ENCODE results near the gene CNGB1.
"Not testable (repeated sequence)": the region's sequence is repeated elsewhere in the genome, so short reads cannot be mapped to it uniquely, and the experiment has no call there.

Gene CNGB1

DNA sequence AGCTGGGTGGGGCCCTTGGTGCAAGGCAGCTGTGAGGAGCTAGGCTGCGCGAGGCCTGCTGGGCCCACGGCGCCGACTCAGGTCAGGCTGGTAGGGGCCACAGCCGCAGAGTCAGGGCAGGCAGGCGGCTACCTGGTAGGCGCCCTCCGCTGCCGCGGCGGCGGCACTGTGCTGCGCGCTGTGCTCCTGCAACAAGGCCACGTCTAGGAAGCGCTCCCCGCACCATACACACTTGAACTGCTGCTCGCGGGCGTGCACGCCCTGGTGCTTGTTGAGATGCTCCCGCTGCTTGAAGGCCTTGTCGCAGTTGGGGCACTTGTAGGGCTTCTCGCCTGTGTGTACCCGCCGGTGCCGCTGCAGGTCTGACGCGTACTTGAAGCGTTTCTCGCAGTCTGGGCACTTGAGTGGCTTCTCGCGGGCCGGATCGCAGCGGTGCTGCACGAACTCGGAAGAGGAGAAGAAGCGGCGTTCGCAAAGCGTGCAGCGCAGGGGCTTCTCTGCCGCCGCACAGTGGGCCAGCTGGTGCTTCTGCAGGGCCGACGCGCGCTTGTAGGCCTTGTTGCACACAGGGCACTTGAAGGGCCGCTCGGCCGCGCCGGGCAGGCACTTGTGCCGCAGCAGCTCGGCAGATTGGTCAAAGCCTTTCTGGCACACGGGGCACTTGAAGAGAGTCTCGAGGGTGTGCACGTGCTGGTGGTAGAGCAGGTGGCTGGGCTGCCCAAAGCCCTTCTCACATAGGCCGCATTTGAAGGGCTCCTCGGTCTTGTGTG lies 25.7 kb upstream of the CNGB1 start:
- no peak for DNase-seq

DNA sequence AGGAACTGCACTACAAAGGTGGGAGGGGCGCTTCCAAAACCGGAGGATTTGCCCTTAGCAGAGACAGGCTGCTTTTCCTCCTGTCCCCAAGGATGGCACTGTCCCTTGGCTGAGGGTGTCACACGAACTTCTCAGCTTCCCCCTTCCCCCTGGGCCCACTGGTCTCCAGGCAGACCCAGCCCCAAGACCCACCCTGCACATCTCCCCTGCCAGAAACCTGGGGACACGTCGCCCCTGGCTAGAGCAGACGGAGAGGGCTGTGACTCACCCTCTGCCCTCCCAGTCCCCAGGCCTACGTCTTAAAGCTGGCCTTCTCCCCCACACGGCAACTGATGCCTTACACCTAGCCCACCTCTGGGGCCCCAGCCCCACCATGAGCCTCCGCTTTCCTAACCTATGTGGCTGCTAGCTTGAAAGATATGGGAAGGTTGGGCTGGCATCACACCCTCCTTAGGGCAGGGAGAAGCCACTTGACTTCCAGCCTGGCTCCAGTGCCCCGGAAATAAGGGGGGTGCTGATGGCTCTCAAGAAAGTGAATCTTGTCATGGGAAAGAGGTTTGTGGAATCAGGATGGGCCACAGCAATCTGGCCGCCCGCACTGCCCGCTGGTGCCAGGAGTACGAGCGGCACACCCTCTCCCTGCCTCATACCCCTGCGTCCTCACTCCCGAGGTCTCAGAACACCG lies 24.9 kb upstream of the CNGB1 start:
- no peak for DNase-seq

DNA sequence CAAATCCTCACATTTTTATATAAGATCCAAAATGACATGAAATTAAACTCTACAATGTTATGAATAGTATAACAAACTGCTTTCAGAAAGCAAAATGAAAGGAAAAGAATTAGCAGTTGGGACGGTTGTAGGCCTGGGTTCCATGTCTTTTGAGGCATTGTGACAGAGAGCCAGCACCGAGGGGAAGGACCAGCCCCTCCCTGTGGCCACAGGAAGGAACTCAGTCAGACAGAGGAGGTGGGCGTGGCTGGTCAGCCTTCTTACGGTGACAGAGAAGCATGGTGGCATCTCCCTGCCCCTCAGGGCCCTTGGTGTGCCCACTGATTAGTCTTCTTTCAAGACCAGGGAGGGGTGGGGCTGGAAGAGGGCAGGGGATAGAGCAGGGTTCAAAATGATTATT lies 23.9 kb upstream of the CNGB1 start:
- peak; percentile 38 for DNase-seq

DNA sequence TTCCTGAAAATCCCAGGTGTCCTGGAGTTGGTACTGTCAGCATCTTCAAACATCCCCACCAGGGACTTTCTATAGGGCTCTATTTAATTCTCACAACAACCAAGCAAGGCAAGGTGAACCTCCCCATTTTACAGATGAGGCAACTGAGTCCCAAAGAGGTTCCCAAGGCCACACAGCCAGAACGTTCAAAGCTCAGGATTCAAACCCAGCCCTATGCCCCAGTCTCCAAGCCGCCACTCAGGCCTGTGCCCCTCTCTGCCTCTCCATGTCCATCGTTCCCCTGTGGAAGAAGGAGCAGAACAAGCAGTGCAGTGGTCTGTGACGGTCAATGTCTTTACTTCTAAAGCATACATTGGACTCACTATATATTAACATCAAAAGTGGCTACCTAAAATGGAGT lies 23.4 kb upstream of the CNGB1 start:
- no peak for DNase-seq

DNA sequence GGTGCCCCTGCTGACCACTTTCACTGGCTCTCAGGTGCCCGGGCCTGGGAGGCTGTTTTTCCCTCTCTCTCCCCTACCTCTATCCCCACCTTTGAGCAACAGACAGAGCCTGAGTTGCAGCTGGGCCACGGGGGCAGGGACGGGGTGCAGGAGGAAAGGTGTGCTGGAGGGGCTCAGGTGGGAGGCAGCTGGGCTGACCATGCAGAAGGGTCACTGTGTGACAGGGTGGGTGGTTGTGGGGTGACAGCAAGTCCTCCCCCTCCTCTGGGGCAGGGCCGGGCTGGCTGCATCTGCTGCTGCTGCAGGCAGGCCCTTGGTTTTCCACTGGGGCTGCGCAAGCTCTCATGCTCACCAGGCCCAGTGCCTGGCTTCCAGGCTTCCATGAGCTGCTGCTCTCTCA lies 23.0 kb upstream of the CNGB1 start:
- DNase-seq: no peak

DNA sequence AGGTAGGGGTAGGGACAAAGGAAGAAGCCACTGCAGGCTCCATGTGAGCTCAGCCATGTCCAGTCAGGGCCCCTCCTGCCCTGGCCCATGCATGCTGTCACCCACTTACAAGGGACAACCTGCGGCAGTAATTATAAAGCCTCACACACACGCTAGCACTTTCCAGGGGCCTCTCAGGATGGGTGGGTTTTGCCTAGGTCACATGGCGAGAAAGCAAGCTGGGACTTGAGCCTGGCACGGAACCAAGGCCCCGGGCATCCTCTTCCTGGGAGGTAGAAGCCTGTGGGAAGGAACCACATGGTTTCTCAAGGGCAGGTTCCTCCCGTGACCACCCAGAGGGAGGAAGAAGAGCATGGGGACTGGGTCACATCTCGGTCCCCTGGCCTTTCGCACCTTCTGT lies 22.5 kb upstream of the CNGB1 start:
- DNase-seq: no peak

DNA sequence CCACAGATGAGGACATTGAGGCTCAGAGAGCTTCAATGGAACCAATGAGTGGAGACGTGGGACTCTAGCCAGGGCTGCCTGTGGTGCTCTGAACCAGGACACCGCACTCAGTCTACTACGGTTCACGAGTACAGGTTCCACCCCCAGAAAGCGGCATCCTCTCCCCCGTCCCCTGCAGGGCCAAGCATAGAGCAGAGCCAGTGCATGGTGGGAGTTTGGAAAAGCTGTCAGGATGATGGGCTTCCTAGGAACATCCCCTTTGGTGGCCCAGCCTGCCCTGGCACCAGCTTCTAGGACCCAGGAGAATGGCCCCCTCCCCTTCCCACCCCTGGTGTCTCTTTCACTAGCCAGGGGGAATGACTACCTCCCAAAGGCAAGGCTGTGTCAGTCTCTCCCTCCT lies 21.2 kb upstream of the CNGB1 start:
- no peak for DNase-seq

DNA sequence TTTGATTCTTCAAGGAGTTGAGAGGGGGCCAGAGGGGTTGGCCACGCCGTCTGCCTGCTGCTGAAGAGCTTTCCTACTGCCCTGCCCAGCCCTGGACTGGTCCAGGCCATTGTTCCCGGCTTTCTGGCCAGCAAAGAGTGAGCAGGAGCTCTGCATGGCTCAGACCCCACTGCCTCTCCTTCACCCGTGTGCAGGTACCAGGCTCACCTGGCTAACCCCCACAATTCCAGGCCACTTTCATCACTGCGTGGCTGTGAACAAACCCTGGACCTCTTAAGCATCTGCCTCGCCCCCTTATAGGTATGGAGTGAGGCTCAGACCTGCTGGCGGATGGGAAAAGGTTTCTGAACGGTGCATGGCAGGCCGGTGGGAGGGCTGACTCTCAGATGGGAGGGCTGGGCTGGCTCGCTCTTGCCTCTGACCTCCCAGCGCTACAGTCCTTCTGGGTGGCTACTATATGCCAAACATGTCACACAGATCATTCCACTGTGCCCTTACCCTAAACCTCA lies 20.7 kb upstream of the CNGB1 start:
- no peak for DNase-seq

DNA sequence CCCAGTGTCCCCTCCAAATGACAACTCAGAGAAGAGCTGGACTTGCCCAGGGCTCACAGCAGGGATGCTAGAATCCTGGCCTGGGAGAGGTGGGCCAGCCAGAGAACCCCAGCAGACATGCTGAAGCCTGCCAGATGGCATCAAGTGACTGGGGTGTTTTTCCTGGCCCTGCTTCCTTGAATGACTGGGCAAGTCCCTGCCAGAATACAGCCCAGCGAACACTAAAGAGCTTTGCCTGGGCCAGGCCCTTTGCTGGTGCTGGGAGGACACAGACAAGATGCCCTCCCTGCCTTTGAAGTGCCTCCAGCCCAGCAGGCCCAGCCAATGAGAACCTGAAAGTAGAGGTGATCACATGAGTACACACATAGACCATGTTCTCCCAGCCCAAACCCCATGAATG lies 18.0 kb upstream of the CNGB1 start:
- DNase-seq: no peak

DNA sequence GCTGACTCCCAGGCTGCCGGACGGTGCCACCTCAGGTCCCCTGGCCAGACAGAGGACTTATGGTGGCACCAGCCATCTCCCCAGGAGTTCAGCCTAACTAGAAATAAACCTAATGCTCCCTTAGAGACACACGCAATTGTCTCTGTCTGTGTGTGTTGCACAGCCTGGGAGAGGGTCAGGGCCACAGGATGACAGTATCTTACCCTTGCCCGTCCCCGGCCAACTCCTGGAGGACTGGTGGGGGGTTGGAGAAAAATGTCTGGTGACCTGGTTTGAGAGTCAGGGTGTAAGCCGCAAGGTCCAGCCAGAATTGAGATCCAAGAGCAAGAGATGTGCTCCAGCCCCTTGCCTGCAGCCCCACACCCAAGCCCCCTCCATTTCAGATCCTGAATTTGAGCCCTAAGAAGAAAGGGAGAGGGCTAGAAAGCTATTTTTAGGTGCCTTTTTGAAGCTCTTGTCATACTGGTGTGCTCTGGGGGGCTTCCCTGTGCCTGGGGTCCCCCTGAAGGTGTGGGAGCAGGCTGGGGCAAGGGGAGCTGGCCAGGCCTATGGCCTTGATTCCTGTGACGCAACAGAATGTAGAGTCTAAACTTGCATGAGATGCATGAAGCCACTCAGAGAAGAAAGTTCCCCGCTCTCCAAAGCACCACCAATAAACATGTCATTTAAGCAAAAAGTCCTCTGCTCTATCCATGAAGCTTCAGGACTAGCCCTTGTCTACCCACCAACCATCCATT lies 16.7 kb upstream of the CNGB1 start:
- no peak for DNase-seq

DNA sequence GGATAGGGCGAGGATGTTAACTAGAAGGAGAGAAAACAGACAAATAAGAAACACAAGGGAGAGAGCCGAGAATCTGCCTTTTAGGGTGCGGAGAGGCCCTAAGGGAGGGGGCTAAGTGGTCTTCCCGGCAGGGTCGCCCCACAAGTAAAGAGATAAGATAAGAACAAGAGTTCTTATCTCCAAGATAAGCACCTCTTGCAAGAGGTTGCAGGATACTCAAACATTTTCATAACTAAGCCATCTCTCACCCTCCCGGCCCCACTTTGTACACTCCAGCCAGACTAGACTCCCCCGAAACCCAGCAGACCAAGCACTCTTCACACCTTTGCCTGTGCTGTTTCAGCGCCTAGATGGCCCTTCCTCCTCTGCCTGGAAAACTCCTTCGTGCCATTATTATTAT lies 15.3 kb upstream of the CNGB1 start:
- no peak for DNase-seq

DNA sequence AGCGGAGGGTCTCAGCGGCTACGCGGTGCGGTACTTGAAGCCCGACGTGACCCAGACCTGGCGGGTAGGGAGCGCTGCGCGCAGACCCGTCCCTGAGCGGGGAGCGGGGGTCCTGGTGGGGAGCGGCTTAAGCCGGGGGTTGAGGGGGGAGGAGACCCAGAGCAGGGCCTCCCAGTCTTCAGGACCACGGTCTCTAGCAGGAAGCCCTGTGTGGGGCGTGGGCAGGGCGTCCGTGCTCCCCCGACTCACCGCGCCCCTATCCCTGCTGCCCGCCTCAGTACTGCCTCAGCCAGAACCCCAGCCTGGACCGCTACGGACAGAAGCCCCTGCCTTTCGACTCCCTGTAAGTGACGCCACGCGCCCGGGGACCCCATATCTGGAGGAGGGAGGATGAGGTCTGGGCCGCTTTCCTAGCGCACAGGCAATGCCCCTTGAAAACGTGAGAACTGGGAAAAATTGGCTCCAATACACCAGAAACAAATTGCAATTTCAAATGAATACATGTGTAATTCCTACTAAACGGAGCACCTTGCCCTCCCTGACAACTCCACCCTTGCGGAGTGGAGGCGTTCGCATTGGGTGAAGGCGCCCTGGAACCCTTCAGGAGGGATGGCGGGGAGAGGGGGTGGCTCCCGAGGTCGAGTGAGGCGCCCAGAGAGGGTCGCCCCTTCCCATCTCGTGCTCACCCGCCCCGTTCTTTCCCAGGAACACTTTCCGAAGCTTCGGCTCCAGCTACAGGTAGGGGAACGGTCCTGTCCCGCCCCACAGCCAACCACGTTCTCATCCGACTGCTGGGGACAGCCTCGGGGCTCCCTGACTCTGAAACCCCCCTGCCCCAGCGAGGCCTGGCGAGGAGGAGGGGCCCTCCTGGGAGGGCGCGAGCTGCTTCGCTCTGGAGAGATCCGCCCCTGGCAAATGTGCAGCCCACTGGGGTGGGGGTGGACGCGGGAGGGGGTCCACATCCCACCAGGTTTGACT lies 14.6 kb upstream of the CNGB1 start:
- DNase-seq: no peak

DNA sequence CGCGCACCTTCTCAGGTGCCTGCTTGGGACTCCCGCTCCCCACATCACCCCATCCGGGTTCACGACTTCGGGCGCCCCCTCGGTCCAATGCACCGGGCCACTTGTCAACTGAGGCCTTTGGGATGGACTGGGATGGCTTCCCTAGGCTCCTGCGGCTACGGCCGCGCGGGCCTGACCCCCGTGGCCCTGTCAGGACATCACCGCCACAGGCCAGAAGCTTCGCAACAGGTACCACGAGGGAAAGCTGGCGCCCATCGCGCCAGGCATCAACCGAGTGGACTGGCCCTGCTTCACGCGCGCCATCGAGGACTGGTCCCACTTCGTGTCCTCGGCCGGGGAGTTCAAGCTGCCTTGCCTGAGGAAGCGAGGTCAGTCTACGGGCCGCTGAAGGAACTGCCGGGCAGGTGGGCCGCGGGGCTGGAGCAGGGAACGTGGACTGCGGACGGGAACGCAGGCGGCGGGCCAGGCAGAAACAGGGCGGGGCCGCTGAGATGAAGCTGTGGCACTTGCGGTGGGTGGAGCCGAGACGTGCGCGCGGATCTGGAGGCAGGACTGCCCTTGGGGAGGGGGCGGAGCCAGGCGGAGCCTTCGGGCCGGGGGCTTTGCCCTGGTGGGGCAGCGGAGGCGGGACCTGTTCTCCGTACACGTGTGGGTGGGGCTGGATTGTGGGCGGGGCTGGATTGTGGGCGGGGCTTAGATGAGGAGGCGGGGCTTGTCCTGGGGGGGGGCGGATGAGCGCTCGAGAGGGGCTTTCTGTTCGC lies 13.7 kb upstream of the CNGB1 start:
- peak; percentile 91 for DNase-seq

DNA sequence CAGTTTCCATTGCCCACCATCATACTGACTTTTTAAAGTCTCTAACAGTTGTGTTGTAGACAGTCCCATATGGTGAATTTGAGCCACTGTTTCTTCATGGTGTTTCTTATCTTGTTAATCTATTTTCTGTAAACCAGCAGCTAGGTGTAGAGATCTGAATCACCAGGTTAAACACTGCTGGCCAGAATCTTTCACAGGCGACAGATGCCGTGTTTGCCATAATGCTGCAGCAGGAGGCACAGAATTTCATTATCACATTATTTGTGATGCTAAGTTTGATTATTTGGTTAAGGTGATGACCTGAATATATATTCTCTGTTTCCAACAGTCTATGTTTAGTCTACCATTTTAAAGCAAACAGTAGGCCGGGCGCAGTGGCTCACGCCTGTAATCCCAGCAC lies 11.5 kb upstream of the CNGB1 start:
- no peak for DNase-seq

DNA sequence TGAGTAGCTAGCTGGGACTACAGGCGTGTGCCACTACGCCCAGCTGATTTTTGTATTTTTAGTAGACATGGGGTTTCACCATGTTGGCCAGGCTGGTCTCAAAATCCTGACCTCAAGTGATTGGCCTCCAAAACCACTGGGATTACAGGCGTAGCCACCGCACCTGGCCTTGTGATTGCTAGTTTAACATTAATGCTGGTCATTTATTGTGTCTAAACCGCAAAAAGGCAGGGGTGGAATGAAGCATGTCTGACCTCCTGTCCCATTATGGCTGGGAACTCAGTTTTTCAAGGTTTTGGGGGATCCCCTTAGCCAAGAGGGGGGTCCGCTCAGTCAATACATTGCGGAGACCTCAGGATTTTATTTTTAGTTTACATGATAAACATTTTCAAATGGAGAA lies 10.7 kb upstream of the CNGB1 start:
- DNase-seq: no peak

DNA sequence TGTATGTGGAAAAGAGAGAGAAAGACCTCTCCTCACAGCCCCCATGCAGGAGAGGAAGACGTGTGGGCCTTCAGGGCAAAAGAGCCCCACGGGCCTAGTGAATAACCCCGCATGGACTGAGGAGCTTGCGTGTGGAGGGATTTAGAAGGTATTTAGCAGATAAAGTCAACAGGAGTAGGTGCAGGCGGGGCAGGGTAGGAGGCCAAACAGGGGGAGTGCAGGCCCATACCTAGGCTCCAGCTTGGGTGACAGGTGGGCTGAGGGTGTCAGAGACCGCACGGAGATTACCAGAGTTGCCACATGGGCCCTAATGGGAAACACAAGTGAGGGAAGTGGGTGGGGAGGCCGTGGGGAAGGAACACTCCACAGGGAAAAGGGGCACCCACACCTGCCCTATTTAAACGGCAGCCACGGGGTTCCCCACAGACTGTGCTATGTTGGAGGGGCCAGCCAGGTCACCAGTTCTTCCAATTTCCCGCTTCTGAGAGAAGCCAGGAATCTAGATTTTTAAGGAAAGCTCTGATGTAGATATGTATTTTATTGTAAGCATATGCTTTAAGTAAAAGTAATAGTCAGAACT lies 8.2 kb upstream of the CNGB1 start:
- no peak for DNase-seq

DNA sequence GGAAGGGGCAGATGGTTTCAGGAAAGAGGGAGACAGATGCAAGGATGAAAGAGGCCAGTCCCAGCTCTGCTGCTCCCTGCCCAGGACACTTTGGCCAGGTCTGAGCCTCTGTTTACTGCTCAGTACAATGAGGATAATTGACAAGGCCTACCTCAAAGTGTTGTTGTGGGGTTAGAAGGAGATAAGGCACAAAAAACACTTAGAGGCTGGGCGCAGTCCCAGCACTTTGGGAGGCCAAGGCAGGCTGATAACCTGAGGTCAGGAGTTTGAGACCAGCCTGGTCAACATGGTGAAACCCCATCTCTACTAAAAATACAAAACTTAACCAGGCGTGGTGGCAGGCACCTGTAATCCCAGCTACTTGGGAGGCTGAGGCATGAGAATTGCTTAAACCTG lies 7.1 kb upstream of the CNGB1 start:
- not testable (repeated sequence) for DNase-seq

DNA sequence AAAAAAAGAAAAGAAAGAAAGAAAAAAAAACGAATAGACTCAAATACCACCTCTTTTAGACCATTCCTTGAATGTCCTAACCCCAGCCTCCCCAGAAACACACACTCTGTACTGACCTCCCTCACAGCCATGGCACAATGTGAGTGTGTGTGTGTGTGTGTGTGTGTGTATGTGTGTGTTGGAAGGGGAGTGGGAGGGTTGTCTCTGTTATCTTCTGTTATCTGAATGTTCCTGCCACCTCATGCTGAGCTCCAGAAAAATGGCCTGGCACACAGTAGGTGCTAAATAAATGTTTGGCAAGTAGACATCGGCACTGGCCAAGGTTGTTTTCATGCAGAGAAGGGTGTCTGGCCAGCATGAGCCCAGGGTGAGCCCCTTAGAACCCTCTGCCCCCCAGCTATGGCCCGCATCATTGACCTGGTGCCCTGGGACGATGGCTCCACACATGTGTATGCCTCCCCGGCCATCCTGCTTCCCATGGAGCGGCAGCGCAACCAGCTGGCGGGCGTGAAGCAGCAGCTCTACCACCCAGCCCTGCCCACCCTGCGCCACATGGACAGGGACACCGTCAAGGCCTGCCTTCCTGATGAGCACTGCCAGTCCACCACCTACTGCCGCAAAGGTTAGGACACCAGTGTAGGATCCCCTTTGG lies 6.6 kb upstream of the CNGB1 start:
- DNase-seq: no peak

DNA sequence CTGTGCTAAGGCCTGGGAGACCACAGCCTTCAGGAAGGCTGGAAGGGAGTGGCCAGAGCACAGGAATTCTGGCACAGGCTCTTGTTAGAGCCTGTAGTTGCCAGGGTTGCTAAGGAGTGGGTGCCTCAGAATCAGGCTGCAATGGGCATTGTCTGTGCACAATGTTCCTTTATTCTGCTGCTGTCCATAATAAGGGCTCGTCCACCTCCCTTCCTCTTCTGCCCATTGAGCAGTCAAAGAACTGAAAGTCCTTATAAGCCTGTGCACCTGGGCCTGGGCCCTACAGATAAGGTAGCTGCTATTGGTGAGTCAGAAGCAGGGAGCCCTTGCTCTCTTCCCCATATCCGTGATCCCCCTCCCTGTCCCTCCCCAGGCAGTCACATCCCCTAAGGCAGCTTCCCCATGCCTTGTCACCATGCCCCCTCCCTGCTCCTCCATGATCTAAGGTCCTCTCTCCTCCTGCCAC lies 5.4 kb upstream of the CNGB1 start:
- DNase-seq: no peak

DNA sequence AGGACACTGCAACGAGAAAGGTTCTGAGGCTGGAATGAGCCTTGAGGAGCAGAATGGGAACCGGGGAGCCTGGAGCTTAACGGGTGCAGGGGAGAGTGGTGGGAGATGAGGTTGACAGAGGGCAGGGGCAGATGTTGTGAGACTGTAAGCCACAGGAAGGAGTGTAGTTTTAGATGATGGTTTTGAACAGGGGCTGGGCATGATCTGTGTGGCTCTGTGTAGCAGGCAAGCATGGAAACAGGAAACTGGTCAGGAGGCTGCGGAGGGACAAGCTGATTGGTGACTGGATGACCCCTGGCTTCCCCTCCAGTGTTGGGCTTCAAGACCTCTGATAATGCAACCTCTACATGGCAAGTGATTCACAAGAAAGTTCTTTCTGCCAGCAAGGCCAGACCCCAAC lies 1.4 kb upstream of the CNGB1 start:
- no peak for DNase-seq

DNA sequence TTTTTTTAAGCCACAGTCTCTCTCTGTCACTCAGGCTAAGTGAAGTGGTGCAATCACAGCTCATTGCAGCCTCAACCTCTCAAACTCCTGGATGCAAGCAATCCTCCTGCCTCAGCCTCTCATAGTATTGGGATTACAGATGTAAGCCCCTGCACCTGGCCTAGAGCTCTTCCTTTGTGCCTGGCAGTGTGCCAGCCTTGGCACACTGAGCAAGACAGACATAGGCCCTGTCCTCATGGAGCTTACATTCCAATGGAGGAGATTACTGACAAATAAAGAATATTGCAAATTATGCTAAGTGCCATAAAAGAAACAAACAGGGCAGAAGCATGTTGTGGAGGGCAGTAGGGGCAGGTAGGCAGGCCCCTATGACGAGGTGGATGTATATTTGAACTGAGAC lies 920 bp upstream of the CNGB1 start:
- no peak for DNase-seq

Data from stimulated activated CD4-positive, alpha-beta T cell treated with anti-CD3 and anti-CD28 coated beads, Interleukin-4, amount 100 ng/mL, for 24 hours (primary cell).